ENCODE measurements around the gene CEBPG.

CEBPG gene

DNA sequence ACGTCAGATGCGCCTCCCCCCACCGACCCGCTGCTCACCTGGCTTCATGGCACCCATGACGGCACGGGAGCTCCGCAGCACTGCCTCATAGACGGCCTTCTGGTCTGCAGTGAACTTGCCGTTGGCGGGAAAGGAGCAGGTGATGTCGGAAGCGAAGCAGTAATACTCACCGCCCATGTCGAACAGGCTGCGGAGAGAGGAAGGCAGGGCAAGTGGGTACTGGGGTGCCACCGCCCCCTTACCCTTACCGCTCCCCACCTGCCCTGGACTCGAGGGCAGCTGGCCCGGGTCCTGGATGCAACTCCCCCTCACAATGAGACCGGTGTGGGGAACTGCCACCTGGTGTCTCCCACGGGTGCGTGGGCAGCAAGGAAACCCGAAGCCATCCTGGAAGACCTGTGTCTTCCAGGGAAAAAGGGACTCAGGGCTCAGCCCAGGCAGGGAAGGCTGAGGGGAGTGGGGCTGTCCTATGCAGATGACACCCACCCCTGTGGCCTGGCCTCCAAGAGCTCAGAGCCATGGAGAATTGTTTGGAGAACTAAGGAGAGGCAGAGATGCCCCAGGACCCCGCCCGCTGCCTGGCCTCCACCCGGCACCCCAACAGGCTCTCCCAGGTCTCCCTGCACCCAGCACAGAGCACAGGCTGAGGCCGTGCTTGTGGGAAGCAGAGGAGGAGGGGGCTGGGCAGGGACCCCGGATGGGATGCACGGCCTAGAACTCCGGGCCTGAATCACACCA is 28.3 kb downstream of the CEBPG start:
- no CpG with 5 or more reads among the region's 30 CpGs for WGBS (ENCODE audit: insufficient coverage, insufficient read length)
- Histone ChIP-seq H3K27me3 (ENCODE audit: control insufficient read depth, insufficient read depth, low read length) (no peaks in the 10 kb centered on the region), H3K9me3 (ENCODE audit: control insufficient read depth, insufficient read depth, low read length) (no peaks in the 10 kb centered on the region), H3K4me1 (ENCODE audit: control insufficient read depth, insufficient read depth, low read length) (peaks cover 8% of the 10 kb centered on the region), H3K27ac (ENCODE audit: low read length) (no peak overlapping the region), H3K4me3 (ENCODE audit: low read length) (no peak overlapping the region), H3K36me3 (ENCODE audit: control insufficient read depth, insufficient read depth, low read length) (no peaks in the 10 kb centered on the region)
- no peak for DNase-seq (ENCODE audit: low read depth, low spot score)

DNA sequence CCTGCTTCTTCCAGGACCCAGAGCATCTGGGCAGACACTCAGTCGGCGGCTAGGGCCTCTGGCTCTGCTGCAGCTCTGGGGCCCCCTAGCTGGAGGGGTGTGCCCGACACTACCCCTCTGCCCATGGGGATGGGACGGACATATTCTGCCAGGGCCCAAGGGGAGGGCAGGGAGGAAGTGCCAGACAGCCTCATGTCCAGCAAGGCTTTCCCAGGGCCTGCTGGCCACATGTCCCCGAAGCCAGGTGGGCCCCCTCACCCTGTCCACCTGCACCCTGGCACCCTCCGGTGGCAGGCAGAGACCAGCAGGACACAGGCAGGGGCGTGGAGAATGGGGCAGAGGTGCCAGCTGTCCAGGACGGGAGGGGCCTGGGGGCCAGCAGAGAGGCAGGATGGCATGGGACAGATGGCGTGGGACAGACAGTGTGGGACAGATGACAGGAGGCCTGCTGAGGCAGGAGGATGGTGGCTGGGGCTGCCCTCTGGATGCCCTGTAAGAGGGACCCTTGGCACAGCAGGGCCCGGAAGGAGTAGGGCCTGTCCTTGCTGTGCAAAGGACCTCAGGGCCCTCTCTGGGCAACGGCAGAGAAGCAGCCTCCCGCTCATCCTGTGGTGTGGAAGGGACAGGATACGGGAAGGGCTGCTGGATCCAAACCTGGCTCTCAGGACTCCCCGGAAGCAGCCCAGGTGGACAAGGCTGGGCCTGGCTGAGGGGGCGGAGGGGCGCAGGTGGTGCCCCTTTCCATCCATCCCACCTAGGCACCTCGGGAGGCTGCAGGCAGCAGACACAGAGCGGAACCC is 29.1 kb downstream of the CEBPG start:
- H3K27ac ChIP-seq (ENCODE audit: low read length) = no peak overlapping the region
- no peaks in the 10 kb centered on the region for H3K27me3 ChIP-seq (ENCODE audit: control insufficient read depth, insufficient read depth, low read length)
- no peaks in the 10 kb centered on the region for H3K36me3 ChIP-seq (ENCODE audit: control insufficient read depth, insufficient read depth, low read length)
- no CpG with 5 or more reads among the region's 18 CpGs for WGBS (ENCODE audit: insufficient coverage, insufficient read length)
- H3K4me3 ChIP-seq (ENCODE audit: low read length) = no peak overlapping the region
- DNase-seq (ENCODE audit: low read depth, low spot score) = no peak
- no peaks in the 10 kb centered on the region for H3K9me3 ChIP-seq (ENCODE audit: control insufficient read depth, insufficient read depth, low read length)
- H3K4me1 ChIP-seq (ENCODE audit: control insufficient read depth, insufficient read depth, low read length) = 0 out of 2 replicates have a peak, but pooled peaks cover 3% of the 10 kb centered on the region

DNA sequence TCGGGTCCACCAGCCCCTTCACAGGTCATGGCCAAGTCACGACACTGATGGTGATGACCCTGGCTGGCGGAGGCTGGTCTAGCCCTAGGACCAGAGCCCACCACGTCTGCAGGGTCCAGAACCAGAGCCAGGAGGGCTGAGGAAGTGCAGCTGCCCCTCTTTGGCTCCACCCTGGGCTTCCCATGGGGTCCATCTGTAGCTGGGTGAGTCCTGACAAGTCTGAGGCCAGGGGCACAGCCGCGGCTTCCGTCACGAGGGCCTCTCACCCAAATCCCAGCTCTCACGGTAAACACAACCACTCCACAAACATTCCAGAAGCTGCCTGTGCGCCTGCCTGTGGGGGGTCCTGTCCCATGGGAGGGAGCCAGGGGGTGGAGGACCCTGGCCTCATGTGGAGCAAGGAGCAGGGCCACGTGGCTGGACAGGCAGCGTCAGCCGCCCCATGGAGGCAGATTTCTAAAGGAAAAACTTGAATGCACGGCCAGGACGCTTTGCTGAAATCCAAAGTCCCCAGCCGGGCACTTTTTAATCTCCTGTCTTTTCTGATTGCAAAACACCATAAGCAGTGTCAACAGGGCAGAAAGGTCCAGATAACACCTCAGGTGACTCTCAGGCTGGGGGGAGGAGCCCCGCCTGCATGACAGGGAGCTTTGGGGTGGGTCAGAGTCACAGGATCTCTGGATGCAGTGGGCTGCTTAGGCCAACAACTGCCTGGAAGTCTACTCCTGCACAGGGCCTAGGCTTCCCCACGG is 29.9 kb downstream of the CEBPG start:
- DNase-seq (ENCODE audit: low read depth, low spot score) = no peak
- no CpG with 5 or more reads among the region's 18 CpGs for WGBS (ENCODE audit: insufficient coverage, insufficient read length)
- Histone ChIP-seq H3K4me3 (ENCODE audit: low read length) (no peak overlapping the region), H3K27me3 (ENCODE audit: control insufficient read depth, insufficient read depth, low read length) (no peaks in the 10 kb centered on the region), H3K9me3 (ENCODE audit: control insufficient read depth, insufficient read depth, low read length) (no peaks in the 10 kb centered on the region), H3K4me1 (ENCODE audit: control insufficient read depth, insufficient read depth, low read length) (0 out of 2 replicates have a peak, but pooled peaks cover 3% of the 10 kb centered on the region), H3K36me3 (ENCODE audit: control insufficient read depth, insufficient read depth, low read length) (no peaks in the 10 kb centered on the region), H3K27ac (ENCODE audit: low read length) (no peak overlapping the region)

DNA sequence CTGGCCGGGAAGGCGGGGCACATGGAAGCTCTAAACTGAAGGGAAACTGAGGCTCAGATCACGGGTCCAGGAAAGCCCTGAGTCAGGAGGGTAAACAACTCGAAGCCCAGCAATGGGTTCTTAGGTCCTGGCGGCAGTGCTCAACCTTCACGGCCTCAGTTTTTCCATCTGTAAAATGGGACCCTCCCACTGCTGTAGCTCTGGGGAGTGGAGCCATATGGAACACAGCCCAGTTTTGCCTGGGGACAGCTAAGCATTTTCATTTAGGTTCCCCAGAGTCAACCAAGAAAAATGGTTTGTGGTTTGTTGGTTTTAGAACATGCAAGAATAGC is 30.4 kb downstream of the CEBPG start:
- H3K27me3 ChIP-seq (ENCODE audit: control insufficient read depth, insufficient read depth, low read length) = no peaks in the 10 kb centered on the region
- no peaks in the 10 kb centered on the region for H3K36me3 ChIP-seq (ENCODE audit: control insufficient read depth, insufficient read depth, low read length)
- no CpG with 5 or more reads among the region's 6 CpGs for WGBS (ENCODE audit: insufficient coverage, insufficient read length)
- 0 out of 2 replicates have a peak, but pooled peaks cover 3% of the 10 kb centered on the region for H3K4me1 ChIP-seq (ENCODE audit: control insufficient read depth, insufficient read depth, low read length)
- no peak for DNase-seq (ENCODE audit: low read depth, low spot score)
- H3K9me3 ChIP-seq (ENCODE audit: control insufficient read depth, insufficient read depth, low read length) = no peaks in the 10 kb centered on the region
- H3K27ac ChIP-seq (ENCODE audit: low read length) = no peak overlapping the region
- no peak overlapping the region for H3K4me3 ChIP-seq (ENCODE audit: low read length)

DNA sequence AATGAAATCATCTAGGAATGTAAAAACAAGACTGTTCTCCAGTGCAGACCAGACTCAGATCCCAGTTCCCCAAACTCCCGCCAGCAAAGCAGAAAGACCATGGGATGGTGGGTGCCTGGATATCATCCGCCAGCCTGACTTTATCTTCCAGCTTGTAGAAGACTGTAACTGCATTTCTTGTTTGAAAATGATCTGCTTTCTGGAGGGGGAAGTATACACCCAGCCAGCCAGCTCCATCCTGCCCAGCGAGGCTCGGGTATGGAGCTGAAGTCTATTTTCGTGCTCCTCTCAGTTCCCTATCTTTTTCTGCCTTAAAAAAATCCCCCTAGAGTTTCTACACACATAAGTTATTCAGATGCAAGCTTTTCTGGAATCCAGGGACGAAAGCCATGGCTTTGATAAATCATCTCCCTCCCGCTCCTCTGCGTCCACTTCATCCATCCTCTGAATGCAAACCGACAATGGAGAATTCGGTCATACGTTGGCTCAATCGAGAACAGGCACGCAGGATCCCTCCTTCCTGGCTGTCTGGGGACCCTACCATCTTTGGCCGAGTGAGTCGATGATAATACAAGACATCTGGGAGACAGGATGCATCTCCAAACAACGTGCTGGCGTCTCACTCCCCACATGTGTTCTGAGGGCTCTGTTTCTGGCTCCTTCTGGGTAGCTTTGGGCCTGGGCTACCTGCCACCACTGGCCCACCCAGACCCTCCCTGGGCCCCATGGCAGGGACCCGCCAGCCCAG is 31.2 kb downstream of the CEBPG start:
- Histone ChIP-seq H3K9me3 (ENCODE audit: control insufficient read depth, insufficient read depth, low read length) (no peaks in the 10 kb centered on the region), H3K4me1 (ENCODE audit: control insufficient read depth, insufficient read depth, low read length) (0 out of 2 replicates have a peak, but pooled peaks cover 3% of the 10 kb centered on the region), H3K36me3 (ENCODE audit: control insufficient read depth, insufficient read depth, low read length) (no peaks in the 10 kb centered on the region), H3K27ac (ENCODE audit: low read length) (no peak overlapping the region), H3K27me3 (ENCODE audit: control insufficient read depth, insufficient read depth, low read length) (no peaks in the 10 kb centered on the region), H3K4me3 (ENCODE audit: low read length) (no peak overlapping the region)
- WGBS (ENCODE audit: insufficient coverage, insufficient read length) = no CpG with 5 or more reads among the region's 18 CpGs
- no peak for DNase-seq (ENCODE audit: low read depth, low spot score)

DNA sequence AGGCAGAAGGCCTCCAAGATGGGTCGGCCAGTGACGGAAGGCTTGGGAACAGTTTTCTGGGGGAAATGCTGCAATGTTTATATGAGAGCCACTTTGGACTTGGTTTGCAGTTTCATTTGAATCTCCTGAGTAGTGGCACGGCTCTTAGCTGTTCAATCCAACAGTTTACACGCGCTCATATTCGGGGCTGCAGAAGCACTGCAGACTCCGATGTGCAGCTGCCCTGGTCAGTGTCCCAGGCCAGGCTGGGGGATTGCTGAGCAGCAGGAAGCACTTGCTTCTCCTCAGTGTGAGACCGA is 31.7 kb downstream of the CEBPG start:
- H3K4me1 ChIP-seq (ENCODE audit: control insufficient read depth, insufficient read depth, low read length) = 0 out of 2 replicates have a peak, but pooled peaks cover 3% of the 10 kb centered on the region
- H3K9me3 ChIP-seq (ENCODE audit: control insufficient read depth, insufficient read depth, low read length) = no peaks in the 10 kb centered on the region
- WGBS (ENCODE audit: insufficient coverage, insufficient read length) = no CpG with 5 or more reads among the region's 8 CpGs
- no peak overlapping the region for H3K4me3 ChIP-seq (ENCODE audit: low read length)
- no peaks in the 10 kb centered on the region; the same call in 1 of the 2 replicates for H3K36me3 ChIP-seq (ENCODE audit: control insufficient read depth, insufficient read depth, low read length)
- H3K27ac ChIP-seq (ENCODE audit: low read length) = no peak overlapping the region
- H3K27me3 ChIP-seq (ENCODE audit: control insufficient read depth, insufficient read depth, low read length) = no peaks in the 10 kb centered on the region
- DNase-seq (ENCODE audit: low read depth, low spot score) = no peak

DNA sequence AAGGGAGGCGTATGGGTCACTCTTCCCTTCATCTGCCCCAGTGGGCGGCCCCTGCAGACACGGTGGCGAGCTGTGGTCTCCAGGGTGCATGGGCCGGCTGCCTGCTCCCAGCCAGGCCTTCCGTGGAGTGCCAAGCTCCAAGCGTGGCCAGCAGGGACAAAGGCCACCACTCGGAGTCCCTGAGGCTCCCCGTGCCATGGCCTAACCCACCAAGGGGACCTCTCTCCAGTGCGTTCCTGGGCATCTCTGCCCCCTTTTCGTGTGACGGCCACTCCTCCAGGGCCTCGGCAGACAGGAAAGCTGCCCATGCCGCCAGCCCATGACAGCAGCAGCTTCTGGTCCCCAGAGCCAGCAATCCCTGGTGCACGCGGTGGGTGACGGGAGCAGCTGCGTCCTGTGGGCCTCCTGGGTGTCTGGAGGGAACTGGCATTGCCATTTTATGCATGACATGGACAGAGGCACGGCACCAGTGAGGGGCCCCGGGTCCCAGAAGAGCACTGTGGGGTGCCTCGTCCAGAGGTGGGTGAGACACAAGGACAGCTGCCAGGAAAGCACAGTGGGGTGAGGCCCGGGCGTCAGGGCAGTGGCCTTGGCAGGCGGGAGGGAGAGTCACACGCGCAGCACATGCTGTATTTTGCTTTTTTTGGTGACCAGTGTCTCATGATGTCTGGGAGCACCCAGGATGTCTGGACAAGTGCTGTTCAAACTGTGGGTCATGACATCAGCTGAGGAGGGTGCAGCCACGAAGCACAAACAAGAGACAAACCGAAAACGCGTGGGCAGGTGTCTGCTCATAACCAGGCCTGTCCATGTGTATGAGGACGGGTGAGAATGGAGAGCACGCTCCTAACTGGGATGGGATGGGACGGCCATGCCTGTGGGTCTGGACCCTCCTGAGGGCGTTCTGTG is 32.3 kb downstream of the CEBPG start:
- Histone ChIP-seq H3K9me3 (ENCODE audit: control insufficient read depth, insufficient read depth, low read length) (no peaks in the 10 kb centered on the region), H3K36me3 (ENCODE audit: control insufficient read depth, insufficient read depth, low read length) (no peaks in the 10 kb centered on the region; the same call in 1 of the 2 replicates), H3K4me3 (ENCODE audit: low read length) (no peak overlapping the region), H3K27ac (ENCODE audit: low read length) (no peak overlapping the region), H3K27me3 (ENCODE audit: control insufficient read depth, insufficient read depth, low read length) (no peaks in the 10 kb centered on the region), H3K4me1 (ENCODE audit: control insufficient read depth, insufficient read depth, low read length) (0 out of 2 replicates have a peak, but pooled peaks cover 3% of the 10 kb centered on the region)
- DNase-seq (ENCODE audit: low read depth, low spot score) = no peak
- WGBS (ENCODE audit: insufficient coverage, insufficient read length) = no CpG with 5 or more reads among the region's 34 CpGs

DNA sequence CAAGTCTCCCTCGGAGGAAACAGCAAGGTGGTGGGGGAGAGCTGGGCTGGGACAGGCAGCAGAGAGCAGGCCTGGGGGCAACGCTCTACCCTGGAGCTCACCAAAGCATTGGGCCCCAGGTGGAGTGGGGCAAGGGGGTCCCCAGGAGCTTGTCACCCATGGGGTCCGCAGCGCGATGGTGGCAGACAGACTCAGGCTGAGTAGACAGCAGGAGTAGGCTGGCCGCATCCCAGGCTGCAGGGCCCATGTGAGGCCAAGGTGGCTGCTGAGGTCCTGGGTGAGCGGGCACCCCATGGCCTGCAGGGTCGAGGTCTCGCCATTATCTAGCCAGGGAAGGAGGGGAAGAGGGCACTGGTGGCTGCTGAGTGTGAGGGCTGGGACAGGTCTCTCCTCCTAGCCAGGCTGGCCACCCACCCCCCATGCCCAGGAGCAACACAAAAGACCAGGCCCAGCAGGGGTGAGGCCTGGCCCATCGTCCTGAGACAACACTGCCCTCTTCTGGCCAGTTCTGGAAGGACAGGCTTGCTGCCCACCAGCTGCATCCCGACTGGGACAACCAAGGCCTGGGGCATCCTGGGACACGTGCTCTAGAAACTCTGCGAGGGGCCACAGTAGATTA is 33.1 kb downstream of the CEBPG start:
- H3K27ac ChIP-seq (ENCODE audit: low read length) = no peak overlapping the region
- peak; percentile 77 for DNase-seq (ENCODE audit: low read depth, low spot score)
- H3K9me3 ChIP-seq (ENCODE audit: control insufficient read depth, insufficient read depth, low read length) = no peaks in the 10 kb centered on the region
- no peak overlapping the region for H3K4me3 ChIP-seq (ENCODE audit: low read length)
- no peaks in the 10 kb centered on the region; the same call in 1 of the 2 replicates for H3K36me3 ChIP-seq (ENCODE audit: control insufficient read depth, insufficient read depth, low read length)
- no CpG with 5 or more reads among the region's 13 CpGs for WGBS (ENCODE audit: insufficient coverage, insufficient read length)
- H3K4me1 ChIP-seq (ENCODE audit: control insufficient read depth, insufficient read depth, low read length) = 0 out of 2 replicates have a peak, but pooled peaks cover 3% of the 10 kb centered on the region
- no peaks in the 10 kb centered on the region for H3K27me3 ChIP-seq (ENCODE audit: control insufficient read depth, insufficient read depth, low read length)

DNA sequence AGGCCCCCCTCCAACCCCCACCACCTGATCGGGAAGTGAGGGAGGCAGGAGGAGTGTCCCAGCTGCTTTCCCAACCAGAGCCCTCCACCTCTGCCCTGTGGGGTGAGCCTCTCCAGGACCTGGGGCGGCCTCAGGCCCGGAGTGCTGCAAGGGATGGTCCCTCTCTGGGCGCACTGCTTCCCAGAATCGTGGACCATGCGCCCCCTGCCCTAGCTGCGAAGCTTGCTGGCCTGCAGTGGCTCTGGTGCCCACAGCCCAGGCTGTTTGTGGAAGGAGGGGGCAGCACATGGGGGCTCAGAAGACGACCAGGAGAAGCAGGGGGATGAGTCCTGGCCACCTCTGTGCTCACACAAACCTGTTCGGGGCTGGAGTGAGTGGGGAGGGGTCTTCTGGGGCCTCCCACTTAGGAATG is 33.6 kb downstream of the CEBPG start:
- no peaks in the 10 kb centered on the region; the same call in 1 of the 2 replicates for H3K36me3 ChIP-seq (ENCODE audit: control insufficient read depth, insufficient read depth, low read length)
- H3K4me1 ChIP-seq (ENCODE audit: control insufficient read depth, insufficient read depth, low read length) = 0 out of 2 replicates have a peak, but pooled peaks cover 3% of the 10 kb centered on the region
- H3K27me3 ChIP-seq (ENCODE audit: control insufficient read depth, insufficient read depth, low read length) = no peaks in the 10 kb centered on the region
- WGBS (ENCODE audit: insufficient coverage, insufficient read length) = no CpG with 5 or more reads among the region's 9 CpGs
- H3K27ac ChIP-seq (ENCODE audit: low read length) = no peak overlapping the region
- no peak for DNase-seq (ENCODE audit: low read depth, low spot score)
- no peaks in the 10 kb centered on the region for H3K9me3 ChIP-seq (ENCODE audit: control insufficient read depth, insufficient read depth, low read length)
- no peak overlapping the region for H3K4me3 ChIP-seq (ENCODE audit: low read length)
